HG03354 (cell line): ENCODE results near the gene HSD3B7.

Experiments
- ATAC-seq: cut with Tn5 transposase; IDR thresholded peaks from one replicate; pipeline ENCODE4 v1.9.1; 2021; ENCODE audit warnings: mild to moderate bottlenecking; ENCODE audit not compliant: unreplicated experiment, poor library complexity, severe bottlenecking

HSD3B7 gene

GRCh38 chr16:30956601-30957455 is 28.2 kb upstream of the HSD3B7 start:
- ATAC-seq: peak; percentile 49

GRCh38 chr16:30957456-30958174 is 27.4 kb upstream of the HSD3B7 start, which contains the start of gene SETD1A:
TSS of gene SETD1A (plus strand) at chr16:30957754. CDS start at chr16:30958732, 978 bp downstream.
- ATAC-seq: peak; percentile 88

GRCh38 chr16:30958175-30959079 is 26.6 kb upstream of the HSD3B7 start:
- ATAC-seq: peak; percentile 36

- ATAC-seq: no peak
Measured at GRCh38 chr16:30961384-30961783, 23.6 kb upstream of the HSD3B7 start.

GRCh38 chr16:30963925-30964511 is 21.0 kb upstream of the HSD3B7 start:
- ATAC-seq: no peak

- ATAC-seq: no peak
Measured at GRCh38 chr16:30964574-30965226, 20.3 kb upstream of the HSD3B7 start.

- ATAC-seq: no peak
Measured at GRCh38 chr16:30965436-30965835, 19.6 kb upstream of the HSD3B7 start.

GRCh38 chr16:30966033-30966619 is 18.9 kb upstream of the HSD3B7 start:
- ATAC-seq: no peak

GRCh38 chr16:30967795-30968194 is 17.2 kb upstream of the HSD3B7 start:
- no peak for ATAC-seq

GRCh38 chr16:30969246-30969842 is 15.7 kb upstream of the HSD3B7 start:
- ATAC-seq: no peak

GRCh38 chr16:30971298-30971697 is 13.7 kb upstream of the HSD3B7 start:
- ATAC-seq: no peak

GRCh38 chr16:30972872-30973271 is 12.1 kb upstream of the HSD3B7 start:
- ATAC-seq: no peak

- ATAC-seq: no peak
Measured at GRCh38 chr16:30974348-30974747, 10.7 kb upstream of the HSD3B7 start.

GRCh38 chr16:30976486-30976885 is 8.5 kb upstream of the HSD3B7 start:
- ATAC-seq: no peak

- ATAC-seq: no peak
Measured at GRCh38 chr16:30977502-30977901, 7.5 kb upstream of the HSD3B7 start.

GRCh38 chr16:30979170-30980022 is 5.6 kb upstream of the HSD3B7 start:
- ATAC-seq: no peak

GRCh38 chr16:30980023-30980371 is 5.0 kb upstream of the HSD3B7 start:
- ATAC-seq: no peak

GRCh38 chr16:30980434-30980833 is 4.6 kb upstream of the HSD3B7 start:
- ATAC-seq: no peak
